ENCODE measurements around the gene NRN1L. TPM values are rescaled to one million over a fixed set of nuclear protein-coding genes. Genes with fewer than 3 reads are reported as not detected.

Gene NRN1L
- total and polyA plus RNA-seq, 2 of the 4 experiments (the other 2 are of a cell fraction) = 0.27 TPM; not detected in 1

DNA sequence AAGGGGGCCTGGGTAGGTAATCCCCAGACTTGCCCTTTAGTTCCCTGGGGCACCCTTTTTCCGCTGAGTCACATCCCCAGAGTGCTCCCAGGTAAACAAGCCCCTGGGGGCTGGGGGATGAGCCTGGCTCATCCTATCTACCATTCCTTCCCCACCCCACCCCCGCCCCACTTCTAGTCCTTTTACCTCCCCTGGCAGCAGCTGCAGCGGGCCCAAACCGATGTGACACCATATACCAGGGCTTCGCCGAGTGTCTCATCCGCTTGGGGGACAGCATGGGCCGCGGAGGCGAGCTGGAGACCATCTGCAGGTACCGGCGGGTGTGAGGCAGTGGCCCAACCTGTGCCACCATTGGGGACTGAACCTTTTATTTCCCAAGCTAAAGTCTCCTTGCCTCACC, 860 bp downstream of the NRN1L start:
- H3K4ac ChIP-seq (ENCODE audit: low read depth, low read length) = no peak overlapping the region
- WGBS, 2 experiments (ENCODE audit: extremely low coverage in 2 of 2, insufficient read length in 1 of 2) = 80% methylated on average over 2 of the region's 12 CpGs; no CpG with 5 or more reads in 1 of the 2 experiments
- no peak overlapping the region for H3K23ac ChIP-seq (ENCODE audit: low read depth, low read length)
- peaks cover 4% of the 10 kb centered on the region; the same call in 1 of the 2 replicates for H3K4me1 ChIP-seq (ENCODE audit: control insufficient read depth, insufficient read depth, low read length)
- no TSS peak for BruUV-seq (replicated peaks)
- ChIA-PET CTCF (interaction anchor here (1.3 kb wide), 1 partner anchor 69 kb away, joined by 3 read pairs; no protein-coding TSS in a partner anchor), POLR2A (ENCODE audit: unreplicated experiment) (no interaction called here)
- dilution Hi-C loops (cut with HindIII; ENCODE audit: low sequenced_read_pairs, unreplicated experiment) (no loop called here), intact Hi-C loops (cut with micrococcal nuclease) (no loop called here), in situ Hi-C loops (cut with MboI; ENCODE audit: low sequenced_read_pairs) (no loop called here)
- H3K9me3 ChIP-seq (ENCODE audit: control insufficient read depth, insufficient read depth, low read length) = no peaks in the 10 kb centered on the region
- no peaks in the 10 kb centered on the region for H3K9me1 ChIP-seq (ENCODE audit: insufficient read depth, low read length)
- H4K8ac ChIP-seq (ENCODE audit: low read depth in 2 of 2, low read length in 2 of 2) = no peak overlapping the region
- H2BK5ac ChIP-seq (ENCODE audit: low read depth, low read length, poor library complexity, severe bottlenecking) = no peak overlapping the region
- H3K14ac ChIP-seq (replicated peaks; ENCODE audit: low read depth, low read length) = no peak overlapping the region
- H3K9ac ChIP-seq (ENCODE audit: low read depth, low read length) = no peak overlapping the region
- H4K20me1 ChIP-seq (ENCODE audit: insufficient read depth, low read length) = peaks cover 32% of the 10 kb centered on the region
- H3K79me1 ChIP-seq (ENCODE audit: low read depth in 1 of 2, low read length in 2 of 2) = peaks cover 0 to 5% of the 10 kb centered on the region in 2 experiments; a peak in 2 of 4 replicates
- H2BK120ac ChIP-seq (ENCODE audit: low read depth, low read length) = no peak overlapping the region
- H2BK20ac ChIP-seq (ENCODE audit: low read depth, low read length) = no peak overlapping the region
- H3K4me3 ChIP-seq (ENCODE audit: insufficient read depth, low read depth, low read length) = no peak overlapping the region
- TF ChIP-seq SMC3 (IDR thresholded peaks at IDR 0.05; ENCODE audit: low read depth, low read length) (no peak), RAD21 (IDR thresholded peaks at IDR 0.05; ENCODE audit: low read length) (no peak), NFE2L2 (IDR thresholded peaks at IDR 0.05; ENCODE audit: low read depth, low read length) (0 out of 2 replicates have a peak, but pooled peaks have one; percentile 8)
- no peak overlapping the region for H3K56ac ChIP-seq (ENCODE audit: extremely low read depth, insufficient read depth, low read length)
- H2AK5ac ChIP-seq (ENCODE audit: low read depth, low read length) = no peak overlapping the region
- peaks cover 38% of the 10 kb centered on the region for H3K36me3 ChIP-seq (ENCODE audit: control insufficient read depth, insufficient read depth, low read length)
- DNase-seq = no peak
- H3K4me2 ChIP-seq (ENCODE audit: low read depth, low read length) = no peak overlapping the region
- no peak overlapping the region for H2BK15ac ChIP-seq (ENCODE audit: low read depth, low read length)
- no peak for ATAC-seq (ENCODE audit: low read depth)
- no peak overlapping the region for H3K18ac ChIP-seq (ENCODE audit: low read depth, low read length)
- H3K27me3 ChIP-seq (ENCODE audit: control insufficient read depth, insufficient read depth, low read length) = no peaks in the 10 kb centered on the region
- no peak overlapping the region for H3K27ac ChIP-seq (ENCODE audit: insufficient read depth, low read length)
- H2AFZ ChIP-seq (replicated peaks; ENCODE audit: low read length, poor library complexity) = no peak overlapping the region
- H4K5ac ChIP-seq (ENCODE audit: low read depth, low read length) = no peak overlapping the region
- no peak overlapping the region for H2AK9ac ChIP-seq (replicated peaks; ENCODE audit: low read depth, low read length, poor library complexity)
- no peak overlapping the region for H4K91ac ChIP-seq (ENCODE audit: insufficient read depth, low read depth, low read length)
